RWPE1 (cell line): ENCODE results near the gene EIF3I.

Experiments
- CTCF ChIA-PET: fragments of 350-600 bp; sonication (Branson Sonifier 250); formaldehyde crosslinking; extraction: SDS; loops from one replicate; lab custom pipeline; 2021; lab: Yijun Ruan, JAX
- POLR2A ChIA-PET: fragments of 400-600 bp; formaldehyde crosslinking; extraction: SDS; loops from one replicate; lab custom pipeline; 2020; ENCODE audit warnings: antibody characterized with exemption; ENCODE audit not compliant: low non-redundant PET; lab: Yijun Ruan, JAX
- DNase-seq: peaks from one replicate; pipeline ENCODE4 v3.0.0; 2012; ENCODE audit warnings: low spot score
- H3K27ac ChIP-seq: fragments of 450-650 bp; 2 replicates; pipeline ENCODE4 v1.5.1; 2017
- TF ChIP-seq, protein P1 (sequence below): fragments of 450-650 bp; conservative IDR thresholded peaks from 2 replicates; pipeline ENCODE4 v1.5.1; 2017; ENCODE audit warnings: low read depth, mild to moderate bottlenecking

EIF3I gene

DNA sequence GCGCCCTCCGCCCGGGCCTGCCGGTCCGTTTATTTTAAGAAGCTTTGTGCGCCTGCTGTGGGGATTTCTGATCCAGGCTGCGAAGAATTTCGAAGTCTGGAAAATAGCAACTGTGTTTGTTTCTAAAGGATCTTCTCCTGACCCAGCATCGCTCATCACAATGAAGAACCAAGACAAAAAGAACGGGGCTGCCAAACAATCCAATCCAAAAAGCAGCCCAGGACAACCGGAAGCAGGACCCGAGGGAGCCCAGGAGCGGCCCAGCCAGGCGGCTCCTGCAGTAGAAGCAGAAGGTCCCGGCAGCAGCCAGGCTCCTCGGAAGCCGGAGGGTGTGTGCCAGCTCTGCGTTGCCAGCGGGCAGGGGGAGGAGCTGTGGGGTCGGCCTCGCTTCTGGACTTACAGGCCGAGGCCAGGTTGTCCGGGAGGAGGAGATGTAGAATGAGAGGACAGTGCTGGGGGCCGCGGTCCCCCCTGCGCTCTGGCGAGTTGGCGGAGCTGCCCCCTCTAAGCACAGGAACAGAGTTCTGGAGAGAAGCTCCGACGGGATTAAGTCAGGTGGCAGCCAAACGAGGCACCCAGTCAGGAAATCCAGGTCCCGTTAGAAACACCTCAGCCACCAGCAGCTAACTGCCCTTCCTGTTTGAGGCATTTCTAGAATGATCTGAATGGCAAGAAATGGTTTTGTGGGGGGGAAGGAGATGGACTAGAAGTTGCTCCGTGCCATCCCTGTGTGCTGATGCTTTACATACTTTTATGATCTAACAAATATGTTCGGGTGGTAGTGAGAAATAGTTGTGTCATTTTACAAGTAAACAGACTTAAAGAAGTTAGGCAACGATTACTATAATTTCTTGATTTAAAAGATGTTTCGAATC is 41.8 kb upstream of the EIF3I start:
- peak overlapping the region; percentile 98 for H3K27ac ChIP-seq
- ChIA-PET POLR2A (interaction anchor here (0.5 kb wide), 2 partner anchors 65 to 92 kb away, joined by 3 to 6 read pairs; no protein-coding TSS in a partner anchor), CTCF (interaction anchor here (0.6 to 0.7 kb wide), 2 partner anchors 115 to 125 kb away, joined by 4 to 5 read pairs; no protein-coding TSS in a partner anchor)
- DNase-seq: peak; percentile 51
- TF ChIP-seq, protein P1, sequence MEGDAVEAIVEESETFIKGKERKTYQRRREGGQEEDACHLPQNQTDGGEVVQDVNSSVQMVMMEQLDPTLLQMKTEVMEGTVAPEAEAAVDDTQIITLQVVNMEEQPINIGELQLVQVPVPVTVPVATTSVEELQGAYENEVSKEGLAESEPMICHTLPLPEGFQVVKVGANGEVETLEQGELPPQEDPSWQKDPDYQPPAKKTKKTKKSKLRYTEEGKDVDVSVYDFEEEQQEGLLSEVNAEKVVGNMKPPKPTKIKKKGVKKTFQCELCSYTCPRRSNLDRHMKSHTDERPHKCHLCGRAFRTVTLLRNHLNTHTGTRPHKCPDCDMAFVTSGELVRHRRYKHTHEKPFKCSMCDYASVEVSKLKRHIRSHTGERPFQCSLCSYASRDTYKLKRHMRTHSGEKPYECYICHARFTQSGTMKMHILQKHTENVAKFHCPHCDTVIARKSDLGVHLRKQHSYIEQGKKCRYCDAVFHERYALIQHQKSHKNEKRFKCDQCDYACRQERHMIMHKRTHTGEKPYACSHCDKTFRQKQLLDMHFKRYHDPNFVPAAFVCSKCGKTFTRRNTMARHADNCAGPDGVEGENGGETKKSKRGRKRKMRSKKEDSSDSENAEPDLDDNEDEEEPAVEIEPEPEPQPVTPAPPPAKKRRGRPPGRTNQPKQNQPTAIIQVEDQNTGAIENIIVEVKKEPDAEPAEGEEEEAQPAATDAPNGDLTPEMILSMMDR: no peak

DNA sequence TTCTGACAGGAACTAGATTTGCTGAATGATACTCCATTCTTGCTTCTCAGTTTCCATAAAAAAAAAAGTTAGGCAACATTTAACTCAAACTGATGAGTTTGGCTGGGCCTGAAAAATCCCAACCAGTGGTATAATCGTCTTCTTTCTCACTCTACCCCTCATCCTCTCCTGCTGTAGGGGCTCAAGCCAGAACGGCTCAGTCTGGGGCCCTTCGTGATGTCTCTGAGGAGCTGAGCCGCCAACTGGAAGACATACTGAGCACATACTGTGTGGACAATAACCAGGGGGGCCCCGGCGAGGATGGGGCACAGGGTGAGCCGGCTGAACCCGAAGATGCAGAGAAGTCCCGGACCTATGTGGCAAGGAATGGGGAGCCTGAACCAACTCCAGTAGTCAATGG is 41.1 kb upstream of the EIF3I start:
- TF ChIP-seq, protein P1: no peak
- POLR2A ChIA-PET: no interaction called here
- peak overlapping the region; percentile 98 for H3K27ac ChIP-seq
- CTCF ChIA-PET: interaction anchor here (0.6 kb wide), 1 partner anchor 115 kb away, joined by 5 read pairs; no protein-coding TSS in a partner anchor
- DNase-seq: no peak

DNA sequence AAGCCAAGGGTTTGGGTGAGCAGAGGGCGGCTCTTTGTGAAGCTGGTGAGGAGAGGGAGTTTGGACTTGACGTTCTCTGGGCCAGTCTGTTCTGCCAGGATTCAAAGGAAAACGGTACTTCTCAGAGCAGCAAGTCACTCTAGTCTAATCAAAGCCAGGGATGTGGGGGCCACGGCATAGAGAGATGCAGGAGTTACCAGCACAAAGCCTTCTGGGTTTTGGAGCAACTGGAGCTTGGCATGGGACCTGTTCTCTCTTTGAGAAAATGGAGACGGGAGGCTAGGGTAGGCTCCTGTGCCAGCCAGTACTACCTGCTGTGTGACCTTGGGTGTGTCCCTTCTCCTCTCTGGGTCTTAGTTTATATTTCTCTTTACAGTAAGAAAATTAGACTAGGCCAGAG is 40.6 kb upstream of the EIF3I start:
- CTCF ChIA-PET: no interaction called here
- TF ChIP-seq, protein P1: no peak
- no peak for DNase-seq
- peak overlapping the region; percentile 98 for H3K27ac ChIP-seq
- POLR2A ChIA-PET: no interaction called here

DNA sequence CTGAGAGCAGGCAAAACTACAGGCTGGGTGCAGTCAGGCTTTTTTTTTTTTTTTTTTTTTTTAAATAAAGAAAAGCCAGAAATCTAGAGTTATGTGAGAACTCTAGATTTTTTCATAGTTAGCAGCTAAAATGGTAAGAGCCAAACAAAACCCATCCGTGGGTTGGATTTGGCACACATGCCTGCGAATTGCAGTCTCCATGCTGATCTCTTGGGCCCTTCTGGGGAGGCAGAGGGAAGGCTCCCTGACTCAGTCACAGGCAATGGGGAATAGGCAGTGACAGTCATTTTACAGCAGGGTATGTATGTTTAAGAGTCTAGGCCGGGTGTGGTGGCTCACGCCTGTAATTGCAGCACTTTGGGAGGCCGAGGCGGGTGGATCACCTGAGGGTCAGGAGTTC is 40.1 kb upstream of the EIF3I start:
- TF ChIP-seq, protein P1: no peak
- CTCF ChIA-PET: no interaction called here
- POLR2A ChIA-PET: no interaction called here
- no peak for DNase-seq
- H3K27ac ChIP-seq: peak overlapping the region; percentile 98

DNA sequence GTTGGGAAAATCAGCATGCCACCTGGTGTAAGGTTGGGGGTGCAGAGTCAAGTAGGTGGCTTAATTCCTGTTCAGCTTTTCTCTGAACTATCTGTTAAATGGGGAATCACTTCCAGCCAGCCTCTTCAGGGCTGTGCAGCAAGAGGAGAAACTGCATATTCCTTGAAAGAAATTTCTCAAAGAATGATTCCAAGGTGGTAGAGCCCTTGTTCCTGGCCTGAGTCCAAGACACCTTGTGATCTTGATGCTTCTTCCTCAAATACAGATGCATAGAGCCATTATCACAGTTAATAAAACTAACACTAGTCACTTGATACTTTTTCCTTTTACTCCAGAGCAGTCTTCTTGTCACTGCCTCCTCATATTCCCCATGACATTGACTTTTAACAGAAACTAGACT is 37.6 kb upstream of the EIF3I start:
- DNase-seq: no peak
- TF ChIP-seq, protein P1: no peak
- no peak overlapping the region for H3K27ac ChIP-seq
- POLR2A ChIA-PET: no interaction called here
- CTCF ChIA-PET: no interaction called here

DNA sequence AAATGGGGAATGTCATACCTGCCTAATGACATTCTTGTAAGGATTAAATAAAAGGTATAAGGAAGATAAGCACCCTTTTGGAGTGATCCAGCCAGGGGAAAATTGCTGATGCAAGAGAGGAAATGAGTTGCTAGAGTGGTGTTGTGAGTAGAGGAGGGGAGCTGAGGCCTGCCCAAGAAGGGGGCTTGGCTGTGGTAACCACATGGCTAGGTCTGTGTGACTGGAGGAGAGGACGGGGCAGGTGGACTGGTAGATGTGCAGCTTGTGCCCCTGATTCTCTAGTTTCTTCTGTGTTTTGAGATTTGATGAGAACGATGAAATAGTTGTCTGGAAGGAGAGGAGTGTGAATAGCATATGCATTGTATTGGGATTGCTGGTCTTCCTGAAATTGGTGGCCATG is 36.1 kb upstream of the EIF3I start:
- ChIA-PET CTCF (interaction anchor here (0.7 kb wide), 1 partner anchor 403 kb away, joined by 3 read pairs; no protein-coding TSS in a partner anchor), POLR2A (interaction anchor here (0.7 kb wide), 1 partner anchor 397 kb away, joined by 3 read pairs; no protein-coding TSS in a partner anchor)
- DNase-seq: no peak
- H3K27ac ChIP-seq: peak overlapping the region; percentile 39
- TF ChIP-seq, protein P1: no peak
